ENCODE measurements around the gene C14orf39. TPM values are rescaled to one million over a fixed set of nuclear protein-coding genes. Genes with fewer than 3 reads are reported as not detected.

C14orf39 gene
- total RNA-seq, 1 donor from 2014 or later, result 0.58 TPM

DNA sequence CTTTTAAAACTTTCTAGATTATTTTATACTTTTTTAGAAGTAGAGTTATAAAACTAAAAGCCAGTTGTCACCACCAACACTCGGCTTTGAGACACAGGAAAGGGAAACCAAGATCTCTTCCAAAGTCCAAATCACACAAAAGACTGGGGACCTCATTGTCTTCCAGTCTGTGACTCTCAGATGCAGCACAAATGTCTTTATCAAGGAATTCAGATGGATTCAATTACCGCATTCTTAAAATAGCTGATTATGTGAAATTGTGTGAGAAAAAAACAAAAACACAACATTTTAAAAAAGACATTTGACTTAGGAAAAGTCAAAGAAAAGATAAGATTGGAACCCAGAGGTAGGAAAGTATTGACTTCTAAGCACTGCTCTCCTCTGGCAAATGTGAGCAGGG, 19.6 kb upstream of the C14orf39 start:
- H3K4me3 ChIP-seq (ENCODE audit: low read depth, low read length), result no peak overlapping the region
- H3K36me3 ChIP-seq (ENCODE audit: control insufficient read depth, insufficient read depth, low read length), result no peaks in the 10 kb centered on the region
- DNase-seq (ENCODE audit: low read depth), result no peak
- peaks cover 61% of the 10 kb centered on the region for H3K27me3 ChIP-seq (ENCODE audit: control insufficient read depth, insufficient read depth, low read length)
- TF ChIP-seq, protein P1, sequence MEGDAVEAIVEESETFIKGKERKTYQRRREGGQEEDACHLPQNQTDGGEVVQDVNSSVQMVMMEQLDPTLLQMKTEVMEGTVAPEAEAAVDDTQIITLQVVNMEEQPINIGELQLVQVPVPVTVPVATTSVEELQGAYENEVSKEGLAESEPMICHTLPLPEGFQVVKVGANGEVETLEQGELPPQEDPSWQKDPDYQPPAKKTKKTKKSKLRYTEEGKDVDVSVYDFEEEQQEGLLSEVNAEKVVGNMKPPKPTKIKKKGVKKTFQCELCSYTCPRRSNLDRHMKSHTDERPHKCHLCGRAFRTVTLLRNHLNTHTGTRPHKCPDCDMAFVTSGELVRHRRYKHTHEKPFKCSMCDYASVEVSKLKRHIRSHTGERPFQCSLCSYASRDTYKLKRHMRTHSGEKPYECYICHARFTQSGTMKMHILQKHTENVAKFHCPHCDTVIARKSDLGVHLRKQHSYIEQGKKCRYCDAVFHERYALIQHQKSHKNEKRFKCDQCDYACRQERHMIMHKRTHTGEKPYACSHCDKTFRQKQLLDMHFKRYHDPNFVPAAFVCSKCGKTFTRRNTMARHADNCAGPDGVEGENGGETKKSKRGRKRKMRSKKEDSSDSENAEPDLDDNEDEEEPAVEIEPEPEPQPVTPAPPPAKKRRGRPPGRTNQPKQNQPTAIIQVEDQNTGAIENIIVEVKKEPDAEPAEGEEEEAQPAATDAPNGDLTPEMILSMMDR (IDR thresholded peaks at IDR 0.05; ENCODE audit: insufficient read depth, low read length, poor library complexity, severe bottlenecking), result no peak

DNA sequence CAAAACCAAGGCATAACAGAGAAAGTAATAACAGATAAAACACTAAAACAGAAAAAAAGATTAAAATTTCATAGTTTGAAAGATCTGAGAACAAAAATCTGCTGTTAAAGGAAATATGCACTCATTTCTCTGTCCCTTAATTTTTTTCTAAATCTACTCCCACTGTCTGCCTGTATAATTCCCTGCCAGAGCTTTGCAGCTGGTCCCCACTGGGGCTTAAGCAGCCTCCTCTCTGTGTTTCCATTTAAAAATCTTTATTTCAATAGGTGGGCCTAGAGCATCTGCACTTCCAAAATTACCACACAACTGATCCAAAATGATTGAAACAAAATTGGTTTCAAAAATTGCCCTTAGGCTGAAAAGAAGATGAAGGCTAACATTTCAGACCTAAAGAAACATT, 16.7 kb upstream of the C14orf39 start:
- TF ChIP-seq, protein P1 (IDR thresholded peaks at IDR 0.05; ENCODE audit: insufficient read depth, low read length, poor library complexity, severe bottlenecking), result no peak
- H3K4me3 ChIP-seq (ENCODE audit: low read depth, low read length), result no peak overlapping the region
- peaks cover 31% of the 10 kb centered on the region for H3K27me3 ChIP-seq (ENCODE audit: control insufficient read depth, insufficient read depth, low read length)
- no peak for DNase-seq (ENCODE audit: low read depth)
- H3K36me3 ChIP-seq (ENCODE audit: control insufficient read depth, insufficient read depth, low read length), result no peaks in the 10 kb centered on the region

DNA sequence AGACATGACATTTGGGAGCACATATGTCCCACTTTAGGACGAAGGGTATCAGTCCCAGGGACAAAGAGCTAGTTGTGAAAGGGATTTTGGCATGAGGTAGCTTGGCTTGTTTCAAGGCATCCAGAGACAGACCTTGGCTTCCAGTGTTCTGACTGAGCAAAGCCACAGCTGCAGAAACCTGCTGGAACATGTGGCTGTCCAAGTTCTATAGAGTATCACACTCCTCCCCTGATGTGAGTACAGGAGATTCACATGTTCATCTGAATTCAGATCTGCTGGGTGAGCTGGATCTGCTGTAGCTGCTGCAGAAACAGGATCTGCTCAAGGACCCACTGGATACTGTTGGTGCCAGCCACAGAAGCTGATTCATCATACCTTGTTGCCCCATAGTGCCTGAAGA, 10.1 kb upstream of the C14orf39 start:
- H3K4me3 ChIP-seq (ENCODE audit: low read depth, low read length), result no peak overlapping the region

DNA sequence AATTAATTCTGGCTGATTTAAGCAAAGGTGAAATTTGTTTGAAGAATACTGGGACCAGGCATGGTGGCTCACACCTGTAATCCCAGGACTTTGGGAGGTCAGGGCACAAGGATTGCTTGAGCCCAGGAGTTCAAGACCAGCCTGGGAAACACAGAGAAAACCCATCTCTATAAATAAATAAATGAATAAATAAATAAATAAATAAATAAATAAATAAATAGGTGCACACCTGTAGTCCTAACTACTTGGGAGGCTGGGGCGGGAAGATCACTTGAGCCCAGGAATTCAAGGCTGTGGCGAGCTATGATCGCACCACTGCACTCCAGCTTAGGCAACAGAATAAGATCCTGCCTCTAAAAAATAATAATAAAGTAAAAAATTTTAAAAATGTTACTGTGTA, 4.4 kb upstream of the C14orf39 start:
- TF ChIP-seq, protein P1 (IDR thresholded peaks at IDR 0.05; ENCODE audit: insufficient read depth, low read length, poor library complexity, severe bottlenecking), result no peak
- H3K27me3 ChIP-seq (ENCODE audit: control insufficient read depth, insufficient read depth, low read length), result peaks cover 15% of the 10 kb centered on the region
- H3K4me3 ChIP-seq (ENCODE audit: low read depth, low read length), result no peak overlapping the region

More for the DNA sequence above, 10.1 kb upstream of the C14orf39 start:
- Histone ChIP-seq H3K27me3 (ENCODE audit: control insufficient read depth, insufficient read depth, low read length) (peaks cover 4% of the 10 kb centered on the region), H3K36me3 (ENCODE audit: control insufficient read depth, insufficient read depth, low read length) (no peaks in the 10 kb centered on the region)
- DNase-seq (ENCODE audit: low read depth), result no peak
- TF ChIP-seq, protein P1 (IDR thresholded peaks at IDR 0.05; ENCODE audit: insufficient read depth, low read length, poor library complexity, severe bottlenecking), result no peak

DNA sequence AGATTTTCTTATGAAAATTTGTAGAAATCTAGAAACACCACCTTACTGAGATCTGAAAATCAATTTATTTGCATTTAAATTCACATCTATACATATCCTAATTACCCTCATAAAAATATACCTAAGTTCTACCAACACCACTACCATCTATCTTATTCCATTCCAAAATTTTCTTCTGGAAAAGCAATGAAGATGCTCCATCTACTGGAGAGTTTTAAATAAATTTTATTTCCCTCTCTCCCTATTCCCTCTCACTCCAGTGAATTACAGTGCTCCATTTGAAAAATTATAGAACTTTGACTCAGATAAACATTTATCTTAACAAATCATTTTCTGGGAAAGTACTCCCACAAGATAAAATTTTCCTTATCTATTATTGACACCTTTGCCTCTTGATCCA, 2.3 kb upstream of the C14orf39 start:
- TF ChIP-seq, protein P1 (IDR thresholded peaks at IDR 0.05; ENCODE audit: insufficient read depth, low read length, poor library complexity, severe bottlenecking), result no peak
- no peak for DNase-seq (ENCODE audit: low read depth)
- Histone ChIP-seq H3K4me3 (ENCODE audit: low read depth, low read length) (no peak overlapping the region), H3K36me3 (ENCODE audit: control insufficient read depth, insufficient read depth, low read length) (no peaks in the 10 kb centered on the region), H3K27me3 (ENCODE audit: control insufficient read depth, insufficient read depth, low read length) (peaks cover 19% of the 10 kb centered on the region)

More for the DNA sequence above, 4.4 kb upstream of the C14orf39 start:
- no peaks in the 10 kb centered on the region for H3K36me3 ChIP-seq (ENCODE audit: control insufficient read depth, insufficient read depth, low read length)
- DNase-seq (ENCODE audit: low read depth), result no peak

DNA sequence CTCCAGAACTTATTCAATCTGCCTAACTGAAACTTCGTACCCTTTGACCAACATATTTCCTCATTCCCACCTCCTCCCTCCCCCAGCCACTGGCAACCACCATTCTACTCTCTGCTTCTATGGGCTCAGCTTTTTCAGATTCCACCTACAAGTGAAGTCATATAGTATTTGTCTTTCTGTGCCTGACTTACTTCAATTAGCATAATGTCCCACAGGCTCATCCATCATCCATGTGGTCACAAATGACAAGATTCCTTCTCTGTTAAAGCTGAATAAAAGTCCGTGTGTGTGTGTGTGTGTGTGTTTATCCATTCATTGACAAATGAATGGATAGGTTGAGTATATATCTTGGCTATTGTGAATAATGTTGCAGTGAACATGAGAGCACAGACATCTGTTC, 1.3 kb upstream of the C14orf39 start:
- DNase-seq (ENCODE audit: low read depth), result no peak
- H3K27me3 ChIP-seq (ENCODE audit: control insufficient read depth, insufficient read depth, low read length), result peaks cover 19% of the 10 kb centered on the region
- no peak overlapping the region for H3K4me3 ChIP-seq (ENCODE audit: low read depth, low read length)
- TF ChIP-seq, protein P1 (IDR thresholded peaks at IDR 0.05; ENCODE audit: insufficient read depth, low read length, poor library complexity, severe bottlenecking), result no peak
- no peaks in the 10 kb centered on the region for H3K36me3 ChIP-seq (ENCODE audit: control insufficient read depth, insufficient read depth, low read length)
